ENCODE results near the gene OR9Q1.

- no peak for TF ChIP-seq FOSL1 (IDR thresholded peaks at IDR 0.05; ENCODE audit: insufficient read depth, low read depth, low read length)
- no peak for TF ChIP-seq CTCF (IDR thresholded peaks at IDR 0.05; ENCODE audit: control extremely low read depth in 1 of 3, insufficient read depth in 1 of 3, low read depth in 1 of 3, low read length in 3 of 3)
- no peak for TF ChIP-seq KDM1A (IDR thresholded peaks at IDR 0.05; ENCODE audit: borderline replicate concordance, low read length)
- TF ChIP-seq SRF (IDR thresholded peaks at IDR 0.05; ENCODE audit: low read depth, low read length), result no peak
- TF ChIP-seq RAD21 (IDR thresholded peaks at IDR 0.05 in 1 of 2, conservative IDR thresholded peaks at IDR 0.05 in 1 of 2; ENCODE audit: low read depth in 2 of 2, low read length in 2 of 2), result no peak
- no peak for TF ChIP-seq SP1 (IDR thresholded peaks at IDR 0.05; ENCODE audit: low read depth, low read length)
- no peak for TF ChIP-seq KDM5A (IDR thresholded peaks at IDR 0.05; ENCODE audit: low read length)
- TF ChIP-seq POLR2AphosphoS5 (IDR thresholded peaks at IDR 0.05; ENCODE audit: low read depth, low read length), result no peak
- no peak for TF ChIP-seq GABPA (IDR thresholded peaks at IDR 0.05; ENCODE audit: borderline replicate concordance, insufficient read depth, low read length)
- TF ChIP-seq RFX5 (IDR thresholded peaks at IDR 0.05; ENCODE audit: borderline replicate concordance, low read depth, low read length), result no peak
- TF ChIP-seq MAX (IDR thresholded peaks at IDR 0.05), result no peak
- no peak for TF ChIP-seq JUN (IDR thresholded peaks at IDR 0.05; ENCODE audit: low read depth, low read length)
Measured at GRCh38 chr11:58047818-58048217, 24.1 kb downstream of the OR9Q1 start.
